Cardiac septum (tissue), 1 donor: Measurements from ENCODE around the gene ZNF8. TPM values are rescaled to one million over a fixed set of nuclear protein-coding genes. Genes with fewer than 3 reads are reported as not detected.

Source experiments
- microRNA-seq: library from miRNA; unstranded; fragments of <30 nt; microRNA quantifications from one replicate; pipeline ENCODE4 v1.2.0, GENCODE V29; 2020
- total RNA-seq: library from RNA; stranded (reverse); fragmentation: NEBNext Ultra II Directional; extraction: Animal tissue kit (Norgen Biotek cat#: 25700); gene quantifications from one replicate; pipeline ENCODE4 v1.2.1, GENCODE V29; 2021
- donor health status: DM: no; HTN: no; CAD: no.

ZNF8 gene
- total RNA-seq, 1 donor from 2014 or later, result 6.2 TPM

Small RNA genes within 50 kb of the gene (microRNA-seq; reads per million reads assigned to microRNA genes)
- not detected for gene MIR6806

Other genes starting within 250 kb of the ZNF8 start
- not detected for gene ZSCAN1, start 244.9 kb upstream of the ZNF8 start, total RNA-seq
- gene ZNF135, start 219.7 kb upstream of the ZNF8 start, total RNA-seq, result 4.2 TPM
- 71.7 TPM for gene ZSCAN18, start 180.7 kb upstream of the ZNF8 start, total RNA-seq
- gene ZNF329, start 128.2 kb upstream of the ZNF8 start, total RNA-seq, result 8.6 TPM
- 26.7 TPM for gene ZNF274, start 95.9 kb upstream of the ZNF8 start, total RNA-seq
- gene ZNF544, start 50.0 kb upstream of the ZNF8 start, total RNA-seq, result 28.1 TPM
- gene ERVK3-1, start 26.4 kb downstream of the ZNF8 start, total RNA-seq, result 17.1 TPM
- gene ZSCAN22, start 48.0 kb downstream of the ZNF8 start, total RNA-seq, result 2.1 TPM
- gene A1BG, start 74.5 kb downstream of the ZNF8 start, total RNA-seq, result 5.2 TPM
- 0.40 TPM for gene ZNF497, start 83.8 kb downstream of the ZNF8 start, total RNA-seq
- gene ZNF837, start 102.1 kb downstream of the ZNF8 start, total RNA-seq, result 0.54 TPM
- gene RPS5, start 108.3 kb downstream of the ZNF8 start, total RNA-seq, result 394 TPM
- gene RNF225, start 116.7 kb downstream of the ZNF8 start, total RNA-seq, result not detected
- 19.8 TPM for gene ZNF584, start 129.7 kb downstream of the ZNF8 start, total RNA-seq
- 5.4 TPM for gene ZNF132, start 161.2 kb downstream of the ZNF8 start, total RNA-seq
- 3.7 TPM for gene ZNF324B, start 172.7 kb downstream of the ZNF8 start, total RNA-seq
- 5.1 TPM for gene ZNF324, start 188.1 kb downstream of the ZNF8 start, total RNA-seq
- 5.8 TPM for gene ZNF446, start 197.4 kb downstream of the ZNF8 start, total RNA-seq
- 2.0 TPM for gene SLC27A5, start 233.0 kb downstream of the ZNF8 start, total RNA-seq
- gene ZBTB45, start 240.9 kb downstream of the ZNF8 start, total RNA-seq, result 13.8 TPM